DMS 273 (cell line): ENCODE results near the gene PIM1.
"Not testable (repeated sequence)": the region's sequence is repeated elsewhere in the genome, so short reads cannot be mapped to it uniquely, and the experiment has no call there.

Experiments used
- DNase-seq: peaks from one replicate; lab custom pipeline; 2025; ENCODE audit not compliant: unreplicated experiment; lab: John Stamatoyannopoulos, UW

Gene PIM1

GRCh38 chr6:37187321-37188022 lies 17.5 kb downstream of the PIM1 start:
- DNase-seq, result no peak

- DNase-seq, result no peak
Measured at GRCh38 chr6:37188962-37189510, 19.1 kb downstream of the PIM1 start.

GRCh38 chr6:37190159-37190535 lies 20.2 kb downstream of the PIM1 start:
- no peak for DNase-seq

- DNase-seq, result no peak
Measured at GRCh38 chr6:37192666-37193065, 22.7 kb downstream of the PIM1 start.

- not testable (repeated sequence) for DNase-seq
Measured at GRCh38 chr6:37194886-37195285, 24.9 kb downstream of the PIM1 start.

- DNase-seq, result not testable (repeated sequence)
Measured at GRCh38 chr6:37196451-37196850, 26.5 kb downstream of the PIM1 start.

- DNase-seq, result no peak
Measured at GRCh38 chr6:37200085-37200484, 30.1 kb downstream of the PIM1 start.

GRCh38 chr6:37201726-37202125 lies 31.8 kb downstream of the PIM1 start:
- DNase-seq, result no peak

- DNase-seq, result no peak
Measured at GRCh38 chr6:37202788-37203491, 33.0 kb downstream of the PIM1 start.

- DNase-seq, result no peak
Measured at GRCh38 chr6:37204014-37204751, 34.2 kb downstream of the PIM1 start.

- no peak for DNase-seq
Measured at GRCh38 chr6:37205175-37205996, 35.4 kb downstream of the PIM1 start.

GRCh38 chr6:37205997-37206340 lies 36.0 kb downstream of the PIM1 start:
- DNase-seq, result no peak

GRCh38 chr6:37206622-37207021 lies 36.7 kb downstream of the PIM1 start:
- DNase-seq, result no peak

- DNase-seq, result peak; percentile 89
Measured at GRCh38 chr6:37207903-37208456, 38.0 kb downstream of the PIM1 start.

GRCh38 chr6:37208793-37209192 lies 38.8 kb downstream of the PIM1 start:
- no peak for DNase-seq

GRCh38 chr6:37209461-37210205 lies 39.7 kb downstream of the PIM1 start:
- DNase-seq, result no peak

- peak; percentile 92 for DNase-seq
Measured at GRCh38 chr6:37210313-37210968, 40.5 kb downstream of the PIM1 start.

GRCh38 chr6:37212268-37212667 lies 42.3 kb downstream of the PIM1 start:
- no peak for DNase-seq

GRCh38 chr6:37218061-37218460 lies 48.1 kb downstream of the PIM1 start:
- DNase-seq, result no peak
